ENCODE measurements around the gene SYT9.

DNA sequence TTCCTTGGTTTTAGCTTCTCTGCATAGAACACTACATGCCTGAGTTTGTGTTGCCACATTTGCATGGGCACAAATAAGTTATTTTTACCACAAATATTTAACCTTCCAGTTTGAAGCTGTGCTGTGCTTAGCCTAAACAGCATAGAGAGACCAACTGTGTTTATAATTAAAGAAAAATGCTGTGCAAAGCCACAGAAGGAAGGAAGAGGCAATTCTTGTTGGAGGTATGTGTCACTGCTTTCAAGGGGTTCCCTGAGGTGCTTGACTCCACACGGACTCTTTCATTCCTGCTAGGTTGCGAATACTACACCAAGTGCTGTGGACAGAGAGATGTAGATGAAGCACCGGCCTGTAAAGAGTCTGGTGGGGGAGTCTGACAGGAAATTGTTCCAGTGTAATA lies 186.0 kb downstream of the SYT9 start:
- TF ChIP-seq, protein P1, sequence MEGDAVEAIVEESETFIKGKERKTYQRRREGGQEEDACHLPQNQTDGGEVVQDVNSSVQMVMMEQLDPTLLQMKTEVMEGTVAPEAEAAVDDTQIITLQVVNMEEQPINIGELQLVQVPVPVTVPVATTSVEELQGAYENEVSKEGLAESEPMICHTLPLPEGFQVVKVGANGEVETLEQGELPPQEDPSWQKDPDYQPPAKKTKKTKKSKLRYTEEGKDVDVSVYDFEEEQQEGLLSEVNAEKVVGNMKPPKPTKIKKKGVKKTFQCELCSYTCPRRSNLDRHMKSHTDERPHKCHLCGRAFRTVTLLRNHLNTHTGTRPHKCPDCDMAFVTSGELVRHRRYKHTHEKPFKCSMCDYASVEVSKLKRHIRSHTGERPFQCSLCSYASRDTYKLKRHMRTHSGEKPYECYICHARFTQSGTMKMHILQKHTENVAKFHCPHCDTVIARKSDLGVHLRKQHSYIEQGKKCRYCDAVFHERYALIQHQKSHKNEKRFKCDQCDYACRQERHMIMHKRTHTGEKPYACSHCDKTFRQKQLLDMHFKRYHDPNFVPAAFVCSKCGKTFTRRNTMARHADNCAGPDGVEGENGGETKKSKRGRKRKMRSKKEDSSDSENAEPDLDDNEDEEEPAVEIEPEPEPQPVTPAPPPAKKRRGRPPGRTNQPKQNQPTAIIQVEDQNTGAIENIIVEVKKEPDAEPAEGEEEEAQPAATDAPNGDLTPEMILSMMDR (tag by site-specific recombination; IDR thresholded peaks at IDR 0.05) = no peak
- TF ChIP-seq ZFP69B (tag by site-specific recombination; IDR thresholded peaks at IDR 0.05) = no peak
- TF ChIP-seq, protein P2, sequence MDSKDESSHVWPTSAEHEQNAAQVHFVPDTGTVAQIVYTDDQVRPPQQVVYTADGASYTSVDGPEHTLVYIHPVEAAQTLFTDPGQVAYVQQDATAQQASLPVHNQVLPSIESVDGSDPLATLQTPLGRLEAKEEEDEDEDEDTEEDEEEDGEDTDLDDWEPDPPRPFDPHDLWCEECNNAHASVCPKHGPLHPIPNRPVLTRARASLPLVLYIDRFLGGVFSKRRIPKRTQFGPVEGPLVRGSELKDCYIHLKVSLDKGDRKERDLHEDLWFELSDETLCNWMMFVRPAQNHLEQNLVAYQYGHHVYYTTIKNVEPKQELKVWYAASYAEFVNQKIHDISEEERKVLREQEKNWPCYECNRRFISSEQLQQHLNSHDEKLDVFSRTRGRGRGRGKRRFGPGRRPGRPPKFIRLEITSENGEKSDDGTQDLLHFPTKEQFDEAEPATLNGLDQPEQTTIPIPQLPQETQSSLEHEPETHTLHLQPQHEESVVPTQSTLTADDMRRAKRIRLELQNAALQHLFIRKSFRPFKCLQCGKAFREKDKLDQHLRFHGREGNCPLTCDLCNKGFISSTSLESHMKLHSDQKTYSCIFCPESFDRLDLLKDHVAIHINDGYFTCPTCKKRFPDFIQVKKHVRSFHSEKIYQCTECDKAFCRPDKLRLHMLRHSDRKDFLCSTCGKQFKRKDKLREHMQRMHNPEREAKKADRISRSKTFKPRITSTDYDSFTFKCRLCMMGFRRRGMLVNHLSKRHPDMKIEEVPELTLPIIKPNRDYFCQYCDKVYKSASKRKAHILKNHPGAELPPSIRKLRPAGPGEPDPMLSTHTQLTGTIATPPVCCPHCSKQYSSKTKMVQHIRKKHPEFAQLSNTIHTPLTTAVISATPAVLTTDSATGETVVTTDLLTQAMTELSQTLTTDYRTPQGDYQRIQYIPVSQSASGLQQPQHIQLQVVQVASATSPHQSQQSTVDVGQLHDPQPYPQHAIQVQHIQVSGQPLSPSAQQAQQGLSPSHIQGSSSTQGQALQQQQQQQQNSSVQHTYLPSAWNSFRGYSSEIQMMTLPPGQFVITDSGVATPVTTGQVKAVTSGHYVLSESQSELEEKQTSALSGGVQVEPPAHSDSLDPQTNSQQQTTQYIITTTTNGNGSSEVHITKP (tag by site-specific recombination; IDR thresholded peaks at IDR 0.05) = no peak
